Colonic mucosa (tissue), 4 donors: ENCODE measurements around the gene OGDHL. TPM values are rescaled to one million over a fixed set of nuclear protein-coding genes. Genes with fewer than 3 reads are reported as not detected.

ENCODE experiments used
- DNase-seq: peaks from one replicate; pipeline ENCODE4 v3.0.0-alpha.2; 2020
- H3K27ac ChIP-seq: fragments of 200-600 bp; one replicate; pipeline ENCODE4 v1.8.0; 2021
- H3K27me3 ChIP-seq: fragments of 200-600 bp; one replicate; pipeline ENCODE4 v1.8.0; 2021
- H3K36me3 ChIP-seq: fragments of 200-600 bp; one replicate; pipeline ENCODE4 v1.8.0; 2021
- H3K4me1 ChIP-seq: fragments of 200-600 bp; one replicate; pipeline ENCODE4 v1.8.0; 2021; ENCODE audit warnings: mild to moderate bottlenecking
- H3K4me3 ChIP-seq: fragments of 200-600 bp; one replicate; pipeline ENCODE4 v1.8.0; 2021
- H3K9ac ChIP-seq, 2 donors: one replicate each; pipeline ENCODE4 v1.7.0; 2013; ENCODE audit warnings: control low read depth in 2 of 2, low read depth in 2 of 2, low read length in 2 of 2
- H3K9me3 ChIP-seq: fragments of 200-600 bp; one replicate; pipeline ENCODE4 v1.8.0; 2021
- intact Hi-C: fragments of 100-400 bp; cut with DNase I; formaldehyde crosslinking; loops from one replicate; pipeline ENCODE4 v1.14.1; 2022
- total RNA-seq, 2 donors: library from RNA; stranded (reverse); fragmentation: NEBNext Ultra II Directional in 1 of 2; extraction: Animal tissue kit (Norgen Biotek cat#: 25700) in 1 of 2; gene quantifications; one replicate each; pipeline ENCODE4 v1.2.1, GENCODE V29; 2021
- TF ChIP-seq, protein P1 (sequence below): fragments of 200-600 bp; IDR thresholded peaks from one replicate; pipeline ENCODE4 v1.8.0; 2022; ENCODE audit warnings: antibody characterized with exemption, mild to moderate bottlenecking
- donor health status: healthy.
- donor health status: DM: no; HTN: no; CAD: no.
- donor health status: DM: no; HTN: no; CAD: no.

The OGDHL gene
- total RNA-seq, 2 donors from 2014 or later: 0.79 to 3.2 TPM

DNA sequence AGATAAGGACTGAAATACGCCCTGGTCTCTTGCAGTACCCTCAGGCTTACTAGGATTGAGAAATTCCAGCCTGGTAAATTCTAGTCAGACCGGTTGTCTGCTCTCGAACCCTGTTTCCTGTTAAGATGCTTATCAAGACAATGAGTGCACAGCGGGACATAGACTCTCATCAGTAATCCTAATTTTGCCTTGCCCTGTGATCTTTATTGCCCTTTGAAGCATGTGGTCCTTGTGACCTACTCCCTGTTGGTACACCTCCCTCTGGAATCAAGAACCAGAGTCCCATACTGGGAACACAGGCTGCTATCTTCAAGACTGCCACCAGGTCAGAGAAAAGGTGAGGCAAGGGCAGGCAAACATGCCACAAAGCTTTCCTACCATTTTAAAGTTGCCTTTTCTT, 75.5 kb downstream of the OGDHL start:
- no peaks in the 10 kb centered on the region for H3K9me3 ChIP-seq
- H3K4me1 ChIP-seq: no peaks in the 10 kb centered on the region
- no peak overlapping the region for H3K27ac ChIP-seq
- H3K9ac ChIP-seq: no peak overlapping the region
- intact Hi-C loops: no loop called here
- DNase-seq: no peak
- peaks cover 3% of the 10 kb centered on the region for H3K27me3 ChIP-seq
- H3K36me3 ChIP-seq: no peaks in the 10 kb centered on the region
- TF ChIP-seq, protein P1, sequence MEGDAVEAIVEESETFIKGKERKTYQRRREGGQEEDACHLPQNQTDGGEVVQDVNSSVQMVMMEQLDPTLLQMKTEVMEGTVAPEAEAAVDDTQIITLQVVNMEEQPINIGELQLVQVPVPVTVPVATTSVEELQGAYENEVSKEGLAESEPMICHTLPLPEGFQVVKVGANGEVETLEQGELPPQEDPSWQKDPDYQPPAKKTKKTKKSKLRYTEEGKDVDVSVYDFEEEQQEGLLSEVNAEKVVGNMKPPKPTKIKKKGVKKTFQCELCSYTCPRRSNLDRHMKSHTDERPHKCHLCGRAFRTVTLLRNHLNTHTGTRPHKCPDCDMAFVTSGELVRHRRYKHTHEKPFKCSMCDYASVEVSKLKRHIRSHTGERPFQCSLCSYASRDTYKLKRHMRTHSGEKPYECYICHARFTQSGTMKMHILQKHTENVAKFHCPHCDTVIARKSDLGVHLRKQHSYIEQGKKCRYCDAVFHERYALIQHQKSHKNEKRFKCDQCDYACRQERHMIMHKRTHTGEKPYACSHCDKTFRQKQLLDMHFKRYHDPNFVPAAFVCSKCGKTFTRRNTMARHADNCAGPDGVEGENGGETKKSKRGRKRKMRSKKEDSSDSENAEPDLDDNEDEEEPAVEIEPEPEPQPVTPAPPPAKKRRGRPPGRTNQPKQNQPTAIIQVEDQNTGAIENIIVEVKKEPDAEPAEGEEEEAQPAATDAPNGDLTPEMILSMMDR: no peak
- H3K4me3 ChIP-seq: no peak overlapping the region

Other genes with a start within 250 kb of the OGDHL start
- gene ERCC6, start 223.2 kb downstream of the OGDHL start, total RNA-seq: 10 to 100 TPM; 16.4 to 18.0 TPM
- gene SLC18A3, start 152.0 kb downstream of the OGDHL start, total RNA-seq: under 1 TPM in 1 of 2 donors, not detected in 1; 0.42 TPM
- 1 to 10 TPM in 1 of 2 donors, under 1 TPM in 1; 0.16 to 1.2 TPM for gene CHAT, start 148.3 kb downstream of the OGDHL start, total RNA-seq
- gene C10orf53, start 82.7 kb downstream of the OGDHL start, total RNA-seq: not detected
- gene PARG, start 179.7 kb upstream of the OGDHL start, total RNA-seq: 10 to 100 TPM; 26.1 to 29.6 TPM
- gene TIMM23B, start 179.7 kb upstream of the OGDHL start, total RNA-seq: 10 to 100 TPM in 1 of 2 donors, 1 to 10 TPM in 1; 7.7 to 10.2 TPM
- 1 to 10 TPM; 4.9 to 7.9 TPM for gene AGAP6, start 226.1 kb upstream of the OGDHL start, total RNA-seq